AG20443 (cell line): Measurements from ENCODE around the gene PDLIM1.
A peak's percentile ranks its signal among the peaks of the same experiment; 100 is the strongest.
"Not testable (repeated sequence)": the region's sequence is repeated elsewhere in the genome, so short reads cannot be mapped to it uniquely, and the experiment has no call there.

Experiments used
- DNase-seq: peaks from one replicate; pipeline ENCODE4 v3.0.0; 2012; ENCODE audit warnings: low spot score, mixed read lengths

PDLIM1 gene

GRCh38 chr10:95202865-95203264, 87.9 kb downstream of the PDLIM1 start:
- DNase-seq = not testable (repeated sequence)

GRCh38 chr10:95201736-95202135, 89.1 kb downstream of the PDLIM1 start:
- DNase-seq = peak; percentile 64

- DNase-seq = no peak
Observed at GRCh38 chr10:95196046-95196445, 94.8 kb downstream of the PDLIM1 start.

GRCh38 chr10:95193944-95194343, 96.9 kb downstream of the PDLIM1 start, which contains the start of gene ACSM6:
Gene ACSM6 (plus strand): TSS chr10:95194238. CDS start chr10:95194486, 248 bp downstream.
- no peak for DNase-seq

- no peak for DNase-seq
Observed at GRCh38 chr10:95188593-95188992, 102.2 kb downstream of the PDLIM1 start.

GRCh38 chr10:95187617-95188016, 103.2 kb downstream of the PDLIM1 start:
- no peak for DNase-seq
